Activated B cell treated with CpG ODN at 0.5 μM for 24 hours (primary cell): Measurements from ENCODE around the gene JMJD1C. TPM values are rescaled to one million over a fixed set of nuclear protein-coding genes. Genes with fewer than 3 reads are reported as not detected.

ENCODE experiments used
- ATAC-seq: fragments of 200-7000 bp; cut with Tn5 transposase; one replicate; pipeline ENCODE4 v1.10.0; 2021; ENCODE audit warnings: low read depth, mild to moderate bottlenecking, moderate library complexity
- CTCF ChIA-PET: fragments of 350-600 bp; sonication (Branson Sonifier 250); formaldehyde crosslinking; loops from one replicate; lab custom pipeline; 2021; ENCODE audit warnings: antibody characterized with exemption; lab: Charles Lee
- POLR2A ChIA-PET: fragments of 350-600 bp; sonication (Branson Sonifier 250); formaldehyde crosslinking; loops from one replicate; lab custom pipeline; 2021; ENCODE audit warnings: antibody characterized with exemption; lab: Charles Lee
- DNase-seq: peaks from one replicate; pipeline ENCODE4 v3.0.0; 2022
- H3K27ac Mint-ChIP-seq: one replicate; pipeline ENCODE4 v1.8.0; 2020; ENCODE audit warnings: mixed read lengths
- H3K27me3 Mint-ChIP-seq: one replicate; pipeline ENCODE4 v1.8.0; 2021; ENCODE audit warnings: mixed read lengths
- H3K36me3 Mint-ChIP-seq: one replicate; pipeline ENCODE4 v1.8.0; 2021; ENCODE audit warnings: low read depth, mixed read lengths
- H3K4me1 Mint-ChIP-seq: one replicate; pipeline ENCODE4 v1.8.0; 2021; ENCODE audit warnings: mixed read lengths
- H3K4me3 Mint-ChIP-seq: one replicate; pipeline ENCODE4 v1.8.0; 2020; ENCODE audit warnings: mild to moderate bottlenecking, mixed read lengths
- H3K9me3 Mint-ChIP-seq: one replicate; pipeline ENCODE4 v1.8.0; 2020; ENCODE audit warnings: mixed read lengths
- CTCF ChIP-seq: fragments of 200-600 bp; IDR thresholded peaks from one replicate; pipeline ENCODE4 v1.8.0; 2022; ENCODE audit warnings: antibody characterized with exemption, mild to moderate bottlenecking
- intact Hi-C: fragments of 100-400 bp; cut with micrococcal nuclease; formaldehyde crosslinking; loops from one replicate; pipeline ENCODE4 v1.15.1; 2024
- total RNA-seq: library from RNA; stranded (reverse); gene quantifications from 2 replicates; pipeline ENCODE4 v1.2.3, GENCODE V29; 2022

Gene JMJD1C
- total RNA-seq, 1 donor from 2014 or later = 176 TPM

- TF ChIP-seq CTCF = no peak
- Mint-ChIP-seq H3K36me3 (peaks cover 3% of the 10 kb centered on the region), H3K27ac (no peak overlapping the region), H3K4me3 (no peak overlapping the region), H3K9me3 (no peaks in the 10 kb centered on the region), H3K4me1 (no peaks in the 10 kb centered on the region), H3K27me3 (no peaks in the 10 kb centered on the region)
- CTCF ChIA-PET = no interaction called here
- DNase-seq (no peak), ATAC-seq (no peak)
- intact Hi-C loops = no loop called here
- POLR2A ChIA-PET = no interaction called here
These were observed 97.4 kb downstream of the JMJD1C start for GRCh38 chr10:63368365-63368764.

- no peak overlapping the region for H3K4me3 Mint-ChIP-seq
- intact Hi-C loops = no loop called here
- H3K36me3 Mint-ChIP-seq = peaks cover 3% of the 10 kb centered on the region
- POLR2A ChIA-PET = no interaction called here
- H3K9me3 Mint-ChIP-seq = no peaks in the 10 kb centered on the region
- no peak for TF ChIP-seq CTCF
- DNase-seq (no peak), ATAC-seq (no peak)
- H3K4me1 Mint-ChIP-seq = peaks cover under 1% of the 10 kb centered on the region
- CTCF ChIA-PET = no interaction called here
- H3K27me3 Mint-ChIP-seq = no peaks in the 10 kb centered on the region
- no peak overlapping the region for H3K27ac Mint-ChIP-seq
These were observed 98.8 kb downstream of the JMJD1C start for GRCh38 chr10:63366933-63367332.

GRCh38 chr10:63365976-63366765 is 99.6 kb downstream of the JMJD1C start:
- no peak overlapping the region for H3K4me3 Mint-ChIP-seq
- no peak for ATAC-seq
- CTCF ChIA-PET = no interaction called here

GRCh38 chr10:63364918-63365317 is 100.9 kb downstream of the JMJD1C start:
- CTCF ChIA-PET = no interaction called here
- Mint-ChIP-seq H3K27ac (no peak overlapping the region), H3K36me3 (peaks cover 3% of the 10 kb centered on the region), H3K4me1 (peaks cover 7% of the 10 kb centered on the region), H3K27me3 (no peaks in the 10 kb centered on the region), H3K4me3 (no peak overlapping the region), H3K9me3 (no peaks in the 10 kb centered on the region)
- ATAC-seq = no peak
- no peak for TF ChIP-seq CTCF
- intact Hi-C loops = no loop called here
- no peak for DNase-seq
- POLR2A ChIA-PET = interaction anchor here (0.6 kb wide), 1 partner anchor 10 kb away, joined by 7 read pairs; no protein-coding TSS in a partner anchor

More at GRCh38 chr10:63365976-63366765, 99.6 kb downstream of the JMJD1C start:
- peaks cover 3% of the 10 kb centered on the region for H3K36me3 Mint-ChIP-seq
- POLR2A ChIA-PET = no interaction called here
- H3K27ac Mint-ChIP-seq = no peak overlapping the region
- intact Hi-C loops = no loop called here
- no peak for DNase-seq
- H3K4me1 Mint-ChIP-seq = peaks cover 7% of the 10 kb centered on the region
- H3K9me3 Mint-ChIP-seq = no peaks in the 10 kb centered on the region
- no peaks in the 10 kb centered on the region for H3K27me3 Mint-ChIP-seq
- TF ChIP-seq CTCF = no peak

GRCh38 chr10:63363951-63364350 is 101.8 kb downstream of the JMJD1C start:
- CTCF ChIA-PET = no interaction called here
- intact Hi-C loops = no loop called here
- no peak for DNase-seq

More at GRCh38 chr10:63363951-63364350, 101.8 kb downstream of the JMJD1C start:
- ATAC-seq = no peak
- Mint-ChIP-seq H3K27me3 (no peaks in the 10 kb centered on the region), H3K9me3 (no peaks in the 10 kb centered on the region), H3K4me3 (no peak overlapping the region), H3K36me3 (peaks cover 3% of the 10 kb centered on the region), H3K27ac (no peak overlapping the region), H3K4me1 (peaks cover 7% of the 10 kb centered on the region)
- TF ChIP-seq CTCF = no peak
- POLR2A ChIA-PET = no interaction called here
